GM21381 (cell line): Measurements from ENCODE around the gene SH3RF3.

Experiments
- ATAC-seq: cut with Tn5 transposase; IDR thresholded peaks from one replicate; pipeline ENCODE4 v1.9.1; 2021; ENCODE audit warnings: mild to moderate bottlenecking, moderate library complexity; ENCODE audit not compliant: unreplicated experiment

The SH3RF3 gene

GRCh38 chr2:109371481-109372170, 242.6 kb downstream of the SH3RF3 start:
- ATAC-seq = no peak

- ATAC-seq = no peak
Observed at GRCh38 chr2:109372171-109372568, 243.2 kb downstream of the SH3RF3 start.

GRCh38 chr2:109372614-109373013, 243.6 kb downstream of the SH3RF3 start:
- ATAC-seq = no peak

- no peak for ATAC-seq
Observed at GRCh38 chr2:109373791-109374547, 245.0 kb downstream of the SH3RF3 start.

- no peak for ATAC-seq
Observed at GRCh38 chr2:109374548-109375130, 245.6 kb downstream of the SH3RF3 start.

- no peak for ATAC-seq
Observed at GRCh38 chr2:109375131-109375561, 246.1 kb downstream of the SH3RF3 start.

DNA sequence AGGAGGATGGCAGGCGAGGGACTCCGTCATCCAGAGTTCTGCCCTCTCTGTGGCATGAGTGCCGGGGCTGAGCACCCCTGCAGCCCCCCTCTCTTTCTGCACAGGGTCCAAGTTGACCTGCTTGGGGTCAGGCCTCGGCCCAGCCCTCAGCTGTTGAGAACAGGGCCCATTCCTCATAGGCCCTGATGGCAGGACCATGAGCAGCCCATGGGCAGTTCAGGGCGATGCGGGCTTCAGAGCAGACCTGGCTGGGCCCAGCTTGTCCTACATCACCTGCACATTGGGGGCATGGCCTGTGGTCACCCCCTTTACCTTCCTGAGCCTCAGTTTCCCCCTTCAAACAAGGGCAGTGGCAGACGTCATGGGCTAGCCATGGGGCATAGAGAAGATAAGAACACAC, 246.7 kb downstream of the SH3RF3 start:
- ATAC-seq = no peak

- no peak for ATAC-seq
Observed at GRCh38 chr2:109376115-109376514, 247.1 kb downstream of the SH3RF3 start.

GRCh38 chr2:109376796-109377495, 247.9 kb downstream of the SH3RF3 start:
- no peak for ATAC-seq

GRCh38 chr2:109377976-109378375, 249.0 kb downstream of the SH3RF3 start:
- ATAC-seq = no peak

GRCh38 chr2:109378682-109379081, 249.7 kb downstream of the SH3RF3 start:
- ATAC-seq = no peak

DNA sequence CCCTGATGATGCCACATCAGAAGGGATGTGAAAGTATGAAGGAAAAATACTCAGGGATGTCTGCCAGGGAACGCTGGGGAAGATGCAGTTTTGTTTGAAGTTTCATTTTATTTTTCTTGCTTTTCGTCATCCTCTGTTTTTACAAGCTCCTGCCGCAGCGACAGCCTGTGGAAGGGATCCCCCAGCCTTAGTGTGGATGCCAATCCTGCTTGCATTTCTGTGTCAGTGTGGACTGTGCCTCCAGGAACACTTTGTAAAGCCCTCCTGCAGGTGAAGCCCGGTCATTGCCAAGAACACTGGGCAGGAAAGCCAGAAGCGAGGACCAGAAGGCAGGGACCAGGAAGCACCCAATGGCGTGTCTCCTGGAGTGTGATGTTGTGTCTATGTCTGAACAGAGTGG, 250.5 kb downstream of the SH3RF3 start:
- no peak for ATAC-seq

- ATAC-seq = no peak
Observed at GRCh38 chr2:109380502-109381326, 251.7 kb downstream of the SH3RF3 start.

GRCh38 chr2:109381327-109381820, 252.4 kb downstream of the SH3RF3 start:
- no peak for ATAC-seq

DNA sequence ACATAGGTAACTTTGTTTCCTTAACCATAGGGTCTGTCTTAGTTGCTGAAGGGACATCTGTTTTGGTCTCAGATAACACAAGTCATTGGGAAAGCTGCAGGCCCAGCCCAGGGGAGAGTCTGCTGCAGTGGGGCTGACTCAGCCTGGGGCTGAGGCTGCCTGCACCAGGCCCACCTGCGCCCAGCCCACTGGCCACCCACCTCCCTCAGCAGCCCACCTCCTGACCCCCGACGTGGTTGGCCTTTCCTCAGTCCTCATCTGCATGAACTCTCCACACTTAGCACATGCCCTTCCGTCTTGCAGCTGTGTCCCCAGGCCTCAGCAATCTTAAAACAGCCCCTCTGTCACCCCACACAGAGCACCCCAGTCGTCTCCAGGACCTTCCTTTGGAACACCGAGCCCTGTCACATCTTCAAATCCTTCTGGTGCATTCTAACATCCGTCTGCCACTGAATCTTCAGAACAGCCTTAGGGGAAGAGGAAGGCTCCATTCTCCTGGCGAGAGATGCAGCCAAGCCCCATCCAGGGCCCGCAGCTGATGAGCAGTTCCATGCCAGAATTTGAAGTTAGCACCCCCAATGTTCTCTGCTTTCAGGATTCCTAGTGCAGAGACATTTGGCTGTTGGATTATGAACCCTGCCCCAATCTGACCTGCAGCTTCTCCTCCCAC, 253.4 kb downstream of the SH3RF3 start:
- ATAC-seq = no peak

GRCh38 chr2:109382951-109383350, 253.9 kb downstream of the SH3RF3 start:
- no peak for ATAC-seq

DNA sequence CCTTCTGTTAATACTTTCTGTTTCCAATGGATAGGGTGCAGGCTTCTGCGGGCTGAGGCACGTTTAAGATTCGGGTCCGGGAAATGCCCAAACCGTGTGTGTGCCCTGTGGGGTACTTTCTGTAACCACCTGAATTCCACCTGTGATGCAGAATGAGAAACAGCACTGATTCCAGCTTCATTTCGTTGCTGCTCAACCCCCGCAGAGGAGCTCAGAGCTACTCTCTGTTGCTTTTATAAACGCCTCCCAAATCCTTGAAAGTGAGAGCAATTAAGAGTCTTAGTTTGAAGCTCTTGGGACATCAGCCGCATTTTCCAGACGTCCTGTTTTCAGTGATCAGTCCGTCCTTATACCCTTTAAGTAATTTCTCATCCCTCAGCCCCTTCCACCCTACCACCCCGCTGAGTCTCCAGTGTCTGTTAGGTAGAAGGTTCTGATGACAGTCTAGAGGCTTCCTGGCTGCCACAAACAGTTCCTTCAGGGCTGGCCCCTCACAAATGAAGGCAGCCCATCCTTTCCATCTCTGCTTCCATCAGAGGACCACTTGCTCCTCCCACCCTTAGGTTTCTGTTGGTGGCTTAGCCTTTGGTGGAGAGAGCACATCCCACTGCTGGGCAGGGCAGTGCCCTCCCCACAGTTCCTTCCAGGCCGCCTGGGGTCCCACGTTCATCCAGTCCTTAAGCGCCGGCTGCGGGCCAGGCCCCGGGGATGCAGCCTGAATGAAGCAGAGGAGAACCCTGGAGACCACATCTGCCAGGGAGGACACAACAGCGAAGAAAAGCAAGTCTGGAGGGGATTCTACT, 254.7 kb downstream of the SH3RF3 start:
- no peak for ATAC-seq

- ATAC-seq = no peak
Observed at GRCh38 chr2:109384308-109385271, 255.6 kb downstream of the SH3RF3 start.
